ENCODE results near the gene MRPL27. TPM values are rescaled to one million over a fixed set of nuclear protein-coding genes. Genes with fewer than 3 reads are reported as not detected.

Gene MRPL27
- total RNA-seq, 1 experiment from 2014 or later, result 106 TPM

GRCh38 chr17:50322271-50322670, 50.7 kb downstream of the MRPL27 start:
- H3K4me1 ChIP-seq (ENCODE audit: control insufficient read depth in 1 of 2, insufficient read depth in 2 of 2, low read length in 2 of 2), result peaks cover 0 to 5% of the 10 kb centered on the region in 2 experiments; a peak in 1 of 4 replicates
- TF ChIP-seq ATF3 (IDR thresholded peaks at IDR 0.05) (no peak), ZBTB33 (IDR thresholded peaks at IDR 0.05; ENCODE audit: extremely low read depth, insufficient replicate concordance, low read length) (no peak), CBX3 (IDR thresholded peaks at IDR 0.05; ENCODE audit: low read depth) (no peak), FOSL1 (IDR thresholded peaks at IDR 0.05; ENCODE audit: low read depth) (no peak), EZH2 (IDR thresholded peaks at IDR 0.05) (no peak), ELF1 (IDR thresholded peaks at IDR 0.05; ENCODE audit: borderline replicate concordance, low read depth) (no peak), SRF (IDR thresholded peaks at IDR 0.05; ENCODE audit: low read depth) (no peak), POLR2A (IDR thresholded peaks at IDR 0.05; ENCODE audit: borderline replicate concordance, extremely low read depth, insufficient read depth, insufficient read length) (no peak), ZFX (IDR thresholded peaks at IDR 0.05) (no peak), SIN3A (IDR thresholded peaks at IDR 0.05; ENCODE audit: low read depth) (no peak), CTCF (IDR thresholded peaks at IDR 0.05 in 2 of 3, conservative IDR thresholded peaks at IDR 0.05 in 1 of 3; ENCODE audit: borderline replicate concordance in 1 of 3, insufficient read depth in 1 of 3, low read depth in 2 of 3, low read length in 2 of 3) (no peak), REST (IDR thresholded peaks at IDR 0.05; ENCODE audit: low read depth) (no peak), RAD21 (IDR thresholded peaks at IDR 0.05; ENCODE audit: low read depth) (no peak), JUND (IDR thresholded peaks at IDR 0.05) (no peak), TCF7L2 (IDR thresholded peaks at IDR 0.05; ENCODE audit: borderline replicate concordance, extremely low read depth, insufficient read depth, insufficient read length) (no peak), ZNF274 (IDR thresholded peaks at IDR 0.05; ENCODE audit: low read depth, low read length) (no peak), YY1 (IDR thresholded peaks at IDR 0.05; ENCODE audit: extremely low read depth, insufficient replicate concordance, low read depth, low read length) (no peak), POLR2AphosphoS5 (IDR thresholded peaks at IDR 0.05; ENCODE audit: low read depth, low read length) (no peak), EZH2phosphoT487 (IDR thresholded peaks at IDR 0.05; ENCODE audit: borderline replicate concordance) (no peak)
- TF ChIP-seq, protein P1, sequence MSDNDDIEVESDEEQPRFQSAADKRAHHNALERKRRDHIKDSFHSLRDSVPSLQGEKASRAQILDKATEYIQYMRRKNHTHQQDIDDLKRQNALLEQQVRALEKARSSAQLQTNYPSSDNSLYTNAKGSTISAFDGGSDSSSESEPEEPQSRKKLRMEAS (IDR thresholded peaks at IDR 0.05), result no peak
- H3K9me2 ChIP-seq (ENCODE audit: insufficient read depth), result no peaks in the 10 kb centered on the region
- H3K4me3 ChIP-seq (replicated peaks in 1 of 2; ENCODE audit: low read depth in 1 of 2, low read length in 2 of 2), result no peak overlapping the region
- ChIA-PET RAD21 (ENCODE audit: low non-redundant PET in 1 of 2, low total read pairs in 2 of 2, uncharacterized antibody in 2 of 2, unreplicated experiment in 2 of 2) (no interaction called here), POLR2A (interaction anchor here (0.7 to 1.7 kb wide), 2 partner anchors 9 to 10 kb away, joined by 3 read pairs; no protein-coding TSS in a partner anchor), CTCF (interaction anchor here (0.6 kb wide), 1 partner anchor 122 kb away, joined by 3 read pairs; no protein-coding TSS in a partner anchor)
- intact Hi-C loops (cut with micrococcal nuclease), result no loop called here
- no peaks in the 10 kb centered on the region for H3K36me3 ChIP-seq (ENCODE audit: control insufficient read depth in 1 of 2, insufficient read depth in 2 of 2, low read length in 2 of 2)
- no TSS peak for BruUV-seq (replicated peaks)
- no peaks in the 10 kb centered on the region for H3K9me3 ChIP-seq (ENCODE audit: control insufficient read depth in 1 of 2, insufficient read depth in 1 of 2, low read depth in 1 of 2, low read length in 2 of 2)
- ATAC-seq, result no peak
- no peak overlapping the region for H3K9ac ChIP-seq (ENCODE audit: low read length)
- H3K27me3 ChIP-seq (ENCODE audit: insufficient read depth, low read length), result no peaks in the 10 kb centered on the region
- H2AFZ ChIP-seq (ENCODE audit: low read depth, low read length, poor library complexity, severe bottlenecking), result no peak overlapping the region
- DNase-seq (ENCODE audit: low read depth, low spot score), result no peak
- H3K4me2 ChIP-seq (ENCODE audit: low read length), result no peak overlapping the region
- no peak overlapping the region for H3K27ac ChIP-seq (ENCODE audit: low read depth, low read length)
- no peaks in the 10 kb centered on the region for H4K20me1 ChIP-seq (ENCODE audit: insufficient read depth)
- H3K79me2 ChIP-seq (ENCODE audit: insufficient read depth, low read length), result no peaks in the 10 kb centered on the region

Measured in HCT116 (cell line).